Medulla oblongata (tissue), 1 donor: ENCODE measurements around the gene TAF4.
"Not testable (repeated sequence)": the region's sequence is repeated elsewhere in the genome, so short reads cannot be mapped to it uniquely, and the experiment has no call there.

Source experiments
- DNase-seq: peaks from one replicate; pipeline ENCODE4 v3.0.0-alpha.2; 2015; ENCODE audit errors: extremely low spot score

TAF4 gene

DNA sequence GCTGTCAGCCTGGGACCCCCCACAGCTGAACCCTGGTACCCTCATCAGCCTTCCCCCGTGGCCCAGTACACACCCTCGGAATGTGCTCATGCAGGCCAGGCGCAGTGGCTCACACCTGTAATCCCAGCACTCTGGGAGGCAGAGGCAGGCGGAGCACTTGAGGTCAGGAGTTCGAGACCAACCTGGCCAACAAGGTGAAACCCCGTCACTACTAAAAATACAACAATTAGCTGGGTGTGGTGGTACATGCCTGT, 9.9 kb downstream of the TAF4 start:
- DNase-seq = not testable (repeated sequence)

GRCh38 chr20:62055106-62055861, 10.4 kb downstream of the TAF4 start:
- no peak for DNase-seq

DNA sequence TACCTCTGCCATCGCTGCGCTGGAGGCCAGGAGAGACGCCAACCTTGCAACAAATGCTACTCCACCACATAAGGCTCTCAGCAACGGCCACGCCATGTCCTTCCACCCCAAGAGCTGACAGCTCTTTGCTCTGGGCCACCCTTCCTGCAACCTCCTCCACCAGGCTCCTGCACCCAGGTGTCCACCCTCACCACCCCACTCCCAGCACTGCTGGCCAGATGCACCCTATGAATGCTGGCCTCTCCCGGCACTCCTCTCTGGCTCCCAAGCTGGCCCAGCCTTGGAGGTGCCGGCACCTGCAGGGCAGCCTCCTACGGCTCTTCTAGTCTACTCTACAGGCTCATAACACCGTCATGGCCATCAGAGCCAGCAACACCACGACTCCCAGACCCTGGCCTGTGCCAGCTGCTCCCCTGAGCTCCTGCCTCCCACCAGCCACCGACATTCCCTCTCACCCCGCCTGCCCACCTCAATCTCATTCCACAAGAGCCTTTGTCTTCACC, 11.2 kb downstream of the TAF4 start:
- DNase-seq = no peak

DNA sequence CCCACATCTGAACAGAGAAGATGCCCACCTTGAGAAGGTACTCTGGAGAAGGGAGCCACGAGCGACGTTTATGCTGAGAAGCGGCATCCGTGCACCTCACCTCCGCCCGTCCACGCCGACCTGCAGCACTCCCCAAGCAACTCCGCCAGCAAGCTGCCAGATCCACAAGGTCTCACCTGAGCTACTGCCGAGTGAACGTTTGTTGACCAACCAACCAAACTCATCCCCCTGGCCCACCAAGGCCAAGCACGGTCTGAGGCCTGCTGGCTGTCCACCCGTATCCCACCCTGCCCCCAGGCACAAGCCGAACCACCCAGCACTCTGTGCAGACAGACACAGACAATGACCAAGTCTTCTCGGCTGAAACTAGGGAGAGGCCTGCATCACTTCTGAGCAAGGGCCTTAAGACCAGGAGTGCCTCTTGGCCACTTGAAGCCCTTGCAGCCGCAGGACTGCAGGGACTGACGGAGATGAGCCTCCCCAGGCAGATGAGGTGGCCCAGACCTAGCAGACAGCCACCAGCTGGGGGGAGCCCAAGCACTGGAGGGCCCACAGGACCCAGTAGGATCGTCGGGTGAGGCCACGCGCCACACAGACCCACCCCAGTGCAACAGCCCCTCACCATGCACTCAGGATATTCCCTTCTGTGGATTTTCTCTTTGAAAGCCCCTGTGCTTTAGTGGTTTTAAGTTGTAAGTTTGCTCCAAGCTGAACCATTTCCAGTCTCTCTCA, 12.1 kb downstream of the TAF4 start:
- DNase-seq = no peak

DNA sequence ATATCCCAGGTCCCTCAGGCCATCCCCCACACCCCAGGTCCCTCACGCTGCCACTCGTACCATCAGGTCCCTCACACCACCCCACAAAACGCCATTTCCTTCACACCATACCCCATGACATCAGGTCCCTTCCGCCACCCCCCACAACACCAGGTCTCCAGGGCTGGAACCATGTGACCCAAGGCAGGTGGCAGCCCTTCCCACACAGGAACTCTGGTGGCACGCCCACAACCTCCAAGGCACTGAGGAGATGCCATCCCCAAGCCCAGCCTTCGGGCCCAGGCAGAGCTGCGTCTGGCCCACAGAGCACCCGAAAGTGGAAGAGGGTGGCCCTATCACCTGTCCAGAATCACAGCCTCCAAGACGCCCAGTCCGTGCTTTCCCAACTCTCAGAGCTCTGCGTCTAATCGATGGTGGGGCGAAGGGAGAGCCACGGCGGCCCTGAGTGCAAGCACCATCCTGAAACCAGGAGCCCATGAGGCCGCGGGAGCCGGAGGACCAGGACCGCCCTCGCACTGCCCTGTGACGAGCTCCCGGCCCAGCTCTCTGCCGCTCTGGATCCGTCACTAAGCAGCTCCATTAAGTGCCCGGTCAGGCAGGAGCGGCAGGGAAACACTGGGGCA, 12.7 kb downstream of the TAF4 start:
- no peak for DNase-seq

- DNase-seq = no peak
These were observed 13.3 kb downstream of the TAF4 start for GRCh38 chr20:62052336-62052841.

DNA sequence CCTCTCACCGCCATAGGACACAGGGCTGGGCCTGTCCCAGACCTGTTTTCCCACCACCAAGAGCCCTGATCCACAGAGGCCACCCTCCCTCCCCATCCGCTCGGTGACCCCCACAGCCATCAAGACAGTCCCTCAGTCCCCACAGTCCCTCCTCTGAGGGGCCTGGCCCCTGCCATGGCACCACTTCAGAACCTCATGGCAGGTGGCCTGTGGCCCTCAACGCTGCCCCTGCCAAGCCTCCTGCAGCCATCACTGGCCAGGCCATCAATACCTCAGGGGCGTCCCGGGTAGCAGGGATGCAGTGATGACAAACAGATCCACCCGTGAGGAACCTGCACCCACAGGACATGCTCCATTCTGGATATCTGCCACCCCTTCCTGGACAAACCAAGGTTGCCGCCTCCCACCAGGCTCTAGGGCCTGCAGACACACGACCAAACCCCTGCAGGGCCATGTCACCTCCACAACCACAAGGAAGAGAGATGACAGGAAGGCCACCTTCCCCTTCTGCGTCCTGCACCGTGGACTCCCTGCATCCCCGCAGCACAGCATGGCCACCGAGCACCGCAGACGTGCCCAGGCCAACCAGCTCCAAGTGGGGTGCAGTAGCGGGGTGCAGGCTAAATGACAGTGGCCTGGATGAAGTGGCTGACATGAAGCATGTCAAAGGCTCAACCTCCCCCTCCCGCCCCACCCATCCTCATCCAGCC, 14.0 kb downstream of the TAF4 start:
- no peak for DNase-seq

GRCh38 chr20:62051144-62051543, 14.5 kb downstream of the TAF4 start:
- DNase-seq = no peak

DNA sequence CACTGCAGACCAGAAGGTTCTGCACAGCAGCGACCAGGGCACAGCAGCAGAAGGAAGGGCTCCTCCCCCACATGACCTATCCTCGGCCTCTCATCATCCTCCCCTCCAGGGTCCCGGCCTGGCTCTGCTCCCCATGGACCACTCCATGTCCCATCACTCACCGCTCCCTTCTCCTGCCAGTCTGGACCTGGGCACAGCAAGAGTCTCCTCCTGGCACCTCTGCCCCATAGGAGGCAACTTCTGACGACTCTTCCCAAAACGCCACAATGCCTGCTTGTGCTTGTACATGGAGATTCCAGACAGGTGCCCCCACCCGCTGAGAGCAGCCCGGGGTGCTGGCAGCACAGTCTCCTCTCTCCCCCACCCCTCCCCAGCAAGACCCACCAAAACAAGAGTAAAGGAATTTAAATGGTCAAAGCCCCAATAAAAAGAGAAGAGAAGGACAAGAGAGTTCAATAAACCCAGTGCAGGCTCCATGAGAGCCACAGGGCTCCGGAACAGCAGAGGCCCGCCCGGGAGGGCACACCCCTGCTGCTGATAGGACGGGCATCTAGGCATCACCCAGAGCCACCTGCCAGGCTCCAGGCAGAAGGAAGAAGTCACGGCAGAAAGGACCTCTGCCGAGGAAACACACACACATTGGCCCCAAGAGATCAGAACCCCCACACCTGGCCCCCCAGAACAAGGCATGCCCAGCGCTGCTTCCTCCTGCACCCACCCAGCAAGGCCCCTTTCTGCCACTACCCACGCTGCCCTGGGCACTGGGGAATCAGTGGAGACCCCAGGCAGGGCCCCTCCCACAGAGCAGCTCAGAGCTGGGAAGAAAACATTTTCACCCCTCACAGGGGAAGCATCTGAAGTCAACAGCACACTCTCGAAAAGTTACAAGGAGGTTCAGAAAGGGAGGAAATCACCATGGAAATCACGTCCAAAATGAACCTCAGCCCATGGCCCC, 15.2 kb downstream of the TAF4 start:
- no peak for DNase-seq

DNA sequence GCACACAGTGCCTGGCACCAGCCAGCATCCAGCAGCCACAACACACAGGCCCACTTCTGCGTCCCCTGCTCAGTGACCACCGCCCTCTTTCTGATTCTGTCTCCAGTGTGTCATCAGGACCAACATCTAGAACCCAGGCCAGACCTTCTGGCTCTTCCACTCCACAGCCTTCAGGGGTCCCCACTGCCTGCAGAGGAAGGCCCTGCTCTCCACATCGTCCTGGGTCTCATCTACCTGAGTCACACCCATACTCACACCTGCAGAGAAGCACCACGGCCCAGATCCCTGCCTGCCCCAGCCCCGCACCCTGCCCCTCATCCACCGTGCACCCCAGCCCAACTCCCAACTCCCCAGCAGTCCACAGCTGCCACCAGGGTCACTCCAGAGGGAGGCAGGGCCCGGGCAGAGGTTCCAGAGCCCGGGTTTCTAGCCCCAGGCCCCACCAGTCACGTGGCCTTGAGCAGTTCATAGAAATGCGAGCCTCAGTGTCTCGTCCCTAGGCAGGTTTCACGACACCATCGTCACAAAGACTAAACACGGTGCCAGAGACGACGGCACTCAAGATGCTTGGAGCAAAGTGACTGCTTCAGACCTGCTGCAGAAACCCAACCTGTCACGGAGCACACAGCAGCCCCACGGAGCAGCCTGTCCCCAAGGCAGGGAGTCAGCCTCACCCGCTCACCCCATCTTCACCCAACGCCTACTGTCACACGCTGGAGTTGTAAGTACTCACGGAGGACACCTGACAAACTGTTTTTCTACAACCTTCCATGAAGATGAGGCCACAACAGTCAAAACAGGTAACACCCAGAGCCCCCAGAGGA, 16.1 kb downstream of the TAF4 start:
- no peak for DNase-seq

DNA sequence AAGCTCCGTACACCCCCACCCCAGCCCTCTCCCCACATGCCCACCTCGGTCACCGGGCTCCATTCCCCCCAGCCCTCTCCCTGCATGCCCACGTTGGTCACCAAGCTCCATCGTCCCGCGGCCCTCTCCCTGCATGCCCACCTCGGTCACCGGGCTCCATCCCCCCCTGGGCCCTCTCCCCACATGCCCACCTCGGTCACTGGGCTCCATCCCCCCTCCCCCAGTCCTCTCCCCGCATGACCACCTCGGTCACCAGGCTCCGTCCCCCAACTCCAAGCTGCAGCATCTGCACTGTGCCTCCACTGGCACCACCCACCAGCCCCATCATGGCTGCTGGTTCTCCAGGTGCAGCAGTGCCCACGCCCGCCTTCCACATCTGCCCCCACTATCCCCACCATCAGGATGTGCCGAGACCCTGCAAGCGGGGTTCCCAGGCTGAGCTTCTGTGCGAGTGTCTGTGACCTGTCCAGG, 16.8 kb downstream of the TAF4 start:
- DNase-seq = no peak

- DNase-seq = no peak
These were observed 17.3 kb downstream of the TAF4 start for GRCh38 chr20:62048346-62048761.

GRCh38 chr20:62047666-62048345, 17.9 kb downstream of the TAF4 start:
- no peak for DNase-seq

- no peak for DNase-seq
These were observed 19.2 kb downstream of the TAF4 start for GRCh38 chr20:62046431-62046830.

- no peak for DNase-seq
These were observed 20.0 kb downstream of the TAF4 start for GRCh38 chr20:62045529-62046285.

DNA sequence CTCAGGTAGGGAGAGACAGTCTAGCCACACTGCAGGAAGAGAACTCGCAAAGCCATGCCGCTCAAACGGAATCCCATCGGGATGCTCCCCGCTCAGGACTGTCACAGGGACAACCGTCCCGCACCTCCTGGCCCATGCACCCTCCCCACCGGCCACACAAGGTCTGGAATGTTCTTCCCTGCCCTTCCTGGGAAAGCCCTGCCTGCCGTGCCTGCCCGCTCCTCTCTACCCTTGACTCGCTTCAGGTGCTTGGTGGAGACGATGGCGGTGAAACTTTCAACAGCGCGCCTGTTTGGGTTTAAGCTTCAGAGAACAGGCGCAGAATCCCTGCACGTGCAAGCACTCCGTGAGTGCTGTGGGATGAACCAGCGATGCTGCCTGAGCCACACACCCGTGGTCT, 20.6 kb downstream of the TAF4 start:
- no peak for DNase-seq

DNA sequence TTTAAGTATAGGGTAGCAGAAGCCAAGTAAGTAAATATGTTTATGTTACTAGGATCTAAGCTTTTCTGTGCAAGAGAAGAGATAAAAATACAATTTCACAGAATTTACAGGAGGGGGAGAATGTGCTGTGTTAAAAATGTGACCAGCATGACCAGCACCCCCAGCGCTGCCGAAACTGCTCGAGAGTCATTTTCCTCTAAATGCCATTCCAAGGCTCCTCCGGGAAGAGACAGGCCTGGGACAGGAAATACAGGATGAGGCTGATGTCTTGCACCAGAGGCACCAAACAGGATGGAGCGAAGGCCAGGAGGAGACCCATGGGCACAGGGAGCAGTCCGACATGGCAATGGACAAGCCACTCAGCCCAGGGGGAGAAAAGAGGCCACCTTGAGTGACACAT, 21.1 kb downstream of the TAF4 start:
- no peak for DNase-seq

- no peak for DNase-seq
These were observed 22.4 kb downstream of the TAF4 start for GRCh38 chr20:62043131-62043914.
